GM13977 (cell line): Measurements from ENCODE around the gene SEL1L3.

Source experiments
- DNase-seq: peaks from one replicate; pipeline ENCODE4 v3.0.0; 2012; ENCODE audit warnings: low spot score
- in situ Hi-C: fragments of 300-500 bp; cut with MboI; formaldehyde crosslinking; loops from one replicate; pipeline ENCODE4 v1.12.0; 2022; ENCODE audit warnings: low sequenced_read_pairs, low pct_unique_long_range_greater_than_20kb, mixed read lengths, inconsistent platforms; ENCODE audit not compliant: unreplicated experiment
- TF ChIP-seq, protein P1 (sequence below): IDR thresholded peaks from 2 replicates; pipeline ENCODE4 v1.5.1; 2012; ENCODE audit warnings: mild to moderate bottlenecking, control low read depth; ENCODE audit not compliant: insufficient read depth; ENCODE audit errors: extremely low read depth, missing control alignments

SEL1L3 gene

DNA sequence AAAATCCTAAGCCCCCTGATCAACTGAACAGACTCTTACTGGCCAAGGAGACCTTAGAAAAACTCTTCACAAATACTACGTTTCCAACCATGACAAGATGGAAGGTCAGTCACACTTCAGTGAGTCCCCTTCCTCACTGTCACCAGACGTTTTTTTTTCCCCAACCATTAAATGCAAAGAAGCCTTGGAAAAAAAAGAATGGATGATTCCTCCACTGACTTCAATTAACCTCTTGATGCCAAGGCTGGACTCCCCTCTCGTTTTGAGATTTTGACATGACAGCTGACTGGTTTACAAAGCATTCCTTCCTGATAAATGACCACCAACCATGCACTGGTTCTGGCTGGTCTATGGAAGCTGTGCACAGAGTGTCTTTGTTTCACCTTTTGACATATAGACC lies 133.9 kb downstream of the SEL1L3 start:
- TF ChIP-seq, protein P1, sequence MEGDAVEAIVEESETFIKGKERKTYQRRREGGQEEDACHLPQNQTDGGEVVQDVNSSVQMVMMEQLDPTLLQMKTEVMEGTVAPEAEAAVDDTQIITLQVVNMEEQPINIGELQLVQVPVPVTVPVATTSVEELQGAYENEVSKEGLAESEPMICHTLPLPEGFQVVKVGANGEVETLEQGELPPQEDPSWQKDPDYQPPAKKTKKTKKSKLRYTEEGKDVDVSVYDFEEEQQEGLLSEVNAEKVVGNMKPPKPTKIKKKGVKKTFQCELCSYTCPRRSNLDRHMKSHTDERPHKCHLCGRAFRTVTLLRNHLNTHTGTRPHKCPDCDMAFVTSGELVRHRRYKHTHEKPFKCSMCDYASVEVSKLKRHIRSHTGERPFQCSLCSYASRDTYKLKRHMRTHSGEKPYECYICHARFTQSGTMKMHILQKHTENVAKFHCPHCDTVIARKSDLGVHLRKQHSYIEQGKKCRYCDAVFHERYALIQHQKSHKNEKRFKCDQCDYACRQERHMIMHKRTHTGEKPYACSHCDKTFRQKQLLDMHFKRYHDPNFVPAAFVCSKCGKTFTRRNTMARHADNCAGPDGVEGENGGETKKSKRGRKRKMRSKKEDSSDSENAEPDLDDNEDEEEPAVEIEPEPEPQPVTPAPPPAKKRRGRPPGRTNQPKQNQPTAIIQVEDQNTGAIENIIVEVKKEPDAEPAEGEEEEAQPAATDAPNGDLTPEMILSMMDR = no peak
- in situ Hi-C loops = no loop called here
- no peak for DNase-seq

DNA sequence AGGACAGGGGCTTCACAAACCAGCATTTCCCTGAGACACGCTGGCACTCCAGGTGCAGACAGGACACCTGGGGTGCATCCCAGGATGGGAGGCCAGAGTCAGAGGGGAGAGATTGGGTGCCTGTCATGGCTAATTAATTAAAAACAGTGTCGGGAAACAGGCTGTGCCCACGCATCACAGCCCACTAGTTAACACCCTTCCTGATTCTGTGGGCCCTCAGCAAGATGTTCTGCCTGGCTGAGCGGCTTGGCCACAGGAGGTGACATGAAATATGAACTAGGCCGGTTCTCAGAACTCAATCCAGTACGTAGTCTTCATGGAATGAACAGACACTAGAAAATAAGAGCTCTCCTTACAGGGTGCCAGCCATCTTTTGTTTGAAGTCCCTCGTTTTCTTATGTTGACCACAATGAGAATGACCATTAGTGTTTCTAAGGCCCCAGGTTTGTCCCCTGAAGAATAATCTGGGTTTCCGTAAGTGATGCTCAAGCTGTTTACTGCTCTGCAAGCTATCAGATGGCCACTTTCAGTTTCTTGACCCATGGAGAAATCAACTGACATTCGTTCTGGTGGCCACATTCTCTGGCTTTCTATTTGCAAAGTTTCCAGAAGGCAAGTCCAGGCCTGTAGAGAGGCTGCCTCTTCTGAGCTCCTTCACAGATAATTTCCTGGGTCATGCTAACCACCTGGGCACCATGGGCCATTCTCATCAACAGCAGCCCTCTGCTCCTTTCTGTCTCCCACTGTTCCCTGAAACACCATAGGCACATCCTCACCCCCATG lies 134.9 kb downstream of the SEL1L3 start:
- TF ChIP-seq, protein P1 = no peak
- DNase-seq = peak; percentile 24
- in situ Hi-C loops = no loop called here

DNA sequence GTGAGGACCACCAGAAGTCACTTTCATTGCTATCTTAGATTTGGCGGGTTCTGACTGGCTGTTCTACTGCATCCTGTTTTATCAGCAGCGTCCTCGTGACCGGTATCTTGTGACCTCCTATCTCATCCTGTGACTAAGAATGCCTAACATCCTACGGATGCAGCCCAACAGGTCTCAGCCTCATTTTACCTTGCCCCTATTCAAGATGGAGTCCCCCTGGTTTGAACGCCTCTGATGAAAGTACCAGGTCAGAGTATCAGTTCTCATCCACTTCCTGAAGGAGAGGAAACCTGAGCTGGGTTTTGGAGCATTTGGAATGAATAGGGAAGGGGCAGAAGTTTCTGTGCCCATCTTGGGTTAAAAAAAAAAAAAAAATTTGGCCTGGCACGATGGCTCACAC lies 136.9 kb downstream of the SEL1L3 start:
- TF ChIP-seq, protein P1 = no peak
- DNase-seq = no peak
- in situ Hi-C loops = no loop called here

DNA sequence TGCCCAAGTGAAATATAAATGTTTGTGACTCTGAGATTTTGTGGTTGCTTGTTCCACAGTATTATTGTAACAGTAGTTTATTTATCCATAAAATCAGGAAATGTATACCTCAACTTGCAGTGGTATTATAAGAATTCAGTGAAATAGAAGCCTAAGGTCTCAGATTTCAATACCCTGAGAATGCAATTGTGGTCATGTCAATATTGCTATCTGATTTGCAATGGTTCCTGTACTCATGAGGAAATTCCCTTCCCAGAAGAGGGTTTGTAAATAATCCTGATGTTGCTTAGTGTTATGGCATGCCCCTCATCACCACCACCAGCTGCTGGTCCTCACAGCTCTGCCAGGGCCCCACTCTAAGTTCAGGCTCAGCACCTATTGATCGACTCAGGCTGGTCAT lies 139.4 kb downstream of the SEL1L3 start:
- TF ChIP-seq, protein P1 = no peak
- in situ Hi-C loops = no loop called here
- no peak for DNase-seq

DNA sequence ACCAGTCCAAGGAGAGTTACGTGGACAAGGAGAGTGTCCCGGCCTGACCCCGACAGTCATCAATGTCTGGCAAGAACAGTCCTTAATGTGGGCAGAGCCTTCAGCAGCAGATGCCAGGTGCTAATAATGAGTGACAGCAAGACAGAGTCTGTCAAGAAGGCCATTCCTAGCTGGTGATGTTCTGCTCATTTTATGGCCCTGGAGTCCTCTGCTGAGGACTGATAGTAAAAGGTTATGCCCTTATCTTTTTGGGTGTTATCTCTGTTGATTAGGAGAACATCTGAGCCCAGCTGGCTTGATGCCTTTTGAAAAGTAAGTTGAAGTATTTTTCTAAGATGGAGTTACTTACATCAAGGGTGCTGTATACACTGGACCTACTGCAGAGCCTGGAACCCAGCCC lies 139.8 kb downstream of the SEL1L3 start:
- TF ChIP-seq, protein P1 = no peak
- in situ Hi-C loops = no loop called here
- no peak for DNase-seq

DNA sequence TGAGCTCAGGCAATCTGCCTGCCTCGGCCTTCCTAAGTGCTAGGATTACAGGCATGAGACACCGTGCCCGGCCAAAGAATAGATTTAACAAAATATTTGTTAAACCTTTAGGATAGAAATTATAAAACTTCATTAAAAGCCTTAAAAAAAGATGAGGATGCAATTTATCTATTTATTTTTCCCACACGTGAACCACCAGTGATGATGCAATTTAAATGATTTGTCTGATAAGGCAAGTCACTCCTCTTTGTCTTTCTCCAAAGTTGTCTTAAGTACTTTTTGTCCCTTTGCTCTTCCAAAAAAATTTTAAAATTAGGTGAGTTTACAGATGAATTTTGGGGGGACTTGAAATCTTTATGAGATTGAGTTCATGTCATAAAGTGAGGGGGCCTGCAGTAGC lies 149.0 kb downstream of the SEL1L3 start:
- in situ Hi-C loops = no loop called here
- no peak for DNase-seq
- TF ChIP-seq, protein P1 = no peak
